H1 (cell line): ENCODE data around the gene TSHB.

ENCODE experiments used
- ATF2 ChIP-seq: IDR thresholded peaks from 2 replicates; pipeline ENCODE4 v1.6.1; 2012; ENCODE audit warnings: low read length, inconsistent platforms
- CBX8 ChIP-seq: fragments of 300-800, 300-1000 bp; sonication (generic); IDR thresholded peaks from 2 replicates; pipeline ENCODE4 v1.7.1; 2016; ENCODE audit warnings: low read depth, low read length, borderline replicate concordance
- CEBPB ChIP-seq: IDR thresholded peaks from 2 replicates; pipeline ENCODE4 v1.6.1; 2012; ENCODE audit warnings: low read depth, low read length
- CTCF ChIP-seq, 3 experiments: IDR thresholded peaks; 1 replicate in 2 of 3; 2 replicates in 1 of 3; pipeline versions ENCODE4 v1.5.1 to v1.6.1; 2011; ENCODE audit warnings: low read length in 3 of 3, mild to moderate bottlenecking in 3 of 3, inconsistent platforms in 2 of 3, low read depth in 1 of 3, moderate library complexity in 1 of 3; ENCODE audit not compliant: insufficient read depth in 1 of 3; ENCODE audit errors: control extremely low read depth in 1 of 3
- EGR1 ChIP-seq: IDR thresholded peaks from 2 replicates; pipeline ENCODE4 v1.6.1; 2011; ENCODE audit warnings: low read depth, low read length, borderline replicate concordance
- EZH2 ChIP-seq: fragments of 200-600 bp; sonication (generic); IDR thresholded peaks from 2 replicates; pipeline ENCODE4 v1.7.1; 2012; ENCODE audit warnings: low read depth, mild to moderate bottlenecking, moderate library complexity, low read length, inconsistent platforms; ENCODE audit not compliant: severe bottlenecking
- FOSL1 ChIP-seq: IDR thresholded peaks from 2 replicates; pipeline ENCODE4 v1.6.1; 2011; ENCODE audit warnings: mild to moderate bottlenecking, low read depth, low read length, moderate library complexity; ENCODE audit not compliant: insufficient read depth
- MAFK ChIP-seq: IDR thresholded peaks from 2 replicates; pipeline ENCODE4 v1.6.1; 2012; ENCODE audit warnings: low read depth, mild to moderate bottlenecking, improper control_type of control experiment, low read length
- MAX ChIP-seq: IDR thresholded peaks from 2 replicates; pipeline ENCODE4 v1.6.1; 2012; ENCODE audit warnings: inconsistent platforms
- PHF8 ChIP-seq: fragments of 200-600 bp; sonication (generic); conservative IDR thresholded peaks from 2 replicates; pipeline ENCODE4 v1.7.1; 2012; ENCODE audit warnings: low read depth, mild to moderate bottlenecking, inconsistent platforms, low read length, moderate library complexity
- POLR2A ChIP-seq, 2 experiments: IDR thresholded peaks; 1 replicate in 1 of 2; 2 replicates in 1 of 2; pipeline ENCODE4 v1.6.1; 2011; ENCODE audit warnings: low read depth in 2 of 2, low read length in 2 of 2, mild to moderate bottlenecking in 2 of 2; ENCODE audit errors: control extremely low read depth in 1 of 2
- POU5F1 ChIP-seq: IDR thresholded peaks from 2 replicates; pipeline ENCODE4 v1.6.1; 2011; ENCODE audit warnings: low read depth, mild to moderate bottlenecking, low read length, moderate library complexity
- SAP30 ChIP-seq: fragments of 300-600 bp; sonication (generic); IDR thresholded peaks from 2 replicates; pipeline ENCODE4 v1.7.1; 2012; ENCODE audit warnings: low read length, moderate library complexity, mild to moderate bottlenecking, inconsistent platforms; ENCODE audit not compliant: insufficient read depth, insufficient replicate concordance
- TCF12 ChIP-seq: IDR thresholded peaks from 2 replicates; pipeline ENCODE4 v1.6.1; 2011; ENCODE audit warnings: low read depth, mild to moderate bottlenecking, low read length

DNA sequence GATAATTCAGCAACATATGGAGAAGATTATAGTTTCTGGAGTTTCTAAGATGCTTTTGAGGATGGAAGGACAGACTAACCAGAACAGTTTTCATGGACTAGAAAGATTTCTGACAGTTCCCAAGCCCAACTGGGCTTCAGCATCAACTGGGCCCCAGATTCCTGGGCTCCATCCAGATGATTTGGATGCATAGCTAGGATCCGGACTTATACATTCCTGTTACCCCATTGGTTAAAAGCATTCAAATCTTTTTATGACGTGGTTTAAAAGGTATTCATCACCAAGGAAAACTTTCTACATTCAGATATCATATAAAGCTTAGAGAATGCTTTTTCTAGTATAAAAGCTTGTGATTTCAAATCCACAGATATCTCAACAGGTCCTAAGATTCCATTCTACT is 29.7 kb downstream of the TSHB start:
- TF ChIP-seq CTCF (IDR thresholded peaks at IDR 0.05; ENCODE audit: control extremely low read depth in 1 of 3, insufficient read depth in 1 of 3, low read depth in 1 of 3, low read length in 3 of 3) (no peak), CEBPB (no peak), MAFK (no peak), CBX8 (no peak), EZH2 (no peak), SAP30 (no peak), POU5F1 (no peak), ATF2 (no peak), FOSL1 (no peak), TCF12 (no peak), MAX (no peak), POLR2A (IDR thresholded peaks at IDR 0.05; ENCODE audit: control extremely low read depth in 1 of 2, low read depth in 2 of 2, low read length in 2 of 2) (no peak), EGR1 (no peak), PHF8 (no peak)
